SU-DHL-6 (cell line): ENCODE data around the gene RNFT1.

Experiments used
- H2AFZ ChIP-seq: fragments of 200-600 bp; sonication (generic); 2 replicates; pipeline ENCODE4 v1.6.1; 2014; ENCODE audit warnings: low read depth, mild to moderate bottlenecking, moderate library complexity, mixed read lengths, antibody characterized with exemption, low read length; ENCODE audit not compliant: severe bottlenecking
- H3F3A ChIP-seq: fragments of 200-600 bp; shearing (Covaris generic); 2 replicates; pipeline ENCODE4 v1.6.0; 2016; ENCODE audit warnings: antibody characterized with exemption, mild to moderate bottlenecking; ENCODE audit not compliant: insufficient read depth
- H3K27ac ChIP-seq: fragments of 200-600 bp; sonication (generic); 2 replicates; pipeline ENCODE4 v1.5.1; 2016; ENCODE audit warnings: low read depth, mild to moderate bottlenecking, low read length, moderate library complexity, mixed read lengths
- H3K27me3 ChIP-seq: fragments of 200-600 bp; sonication (generic), shearing (Covaris generic); 2 replicates; pipeline ENCODE4 v1.6.0; 2014; ENCODE audit warnings: mild to moderate bottlenecking, low read length
- H3K36me3 ChIP-seq: fragments of 200-600 bp; sonication (generic); 2 replicates; pipeline ENCODE4 v1.6.1; 2014; ENCODE audit warnings: mild to moderate bottlenecking, low read length, mixed read lengths
- H3K4me2 ChIP-seq: fragments of 300-600, 200-600 bp; shearing (Covaris generic), sonication (generic); 2 replicates; pipeline ENCODE4 v1.6.0; 2014; ENCODE audit warnings: low read length, low read depth, mild to moderate bottlenecking; ENCODE audit not compliant: poor library complexity, severe bottlenecking
- H3K4me3 ChIP-seq: fragments of 200-600 bp; sonication (generic); 2 replicates; pipeline ENCODE4 v1.5.1; 2014; ENCODE audit warnings: antibody characterized with exemption, low read length, mild to moderate bottlenecking, mixed read lengths; ENCODE audit not compliant: insufficient read depth, poor library complexity, severe bottlenecking
- H3K79me2 ChIP-seq: fragments of 200-600 bp; sonication (generic); 2 replicates; pipeline ENCODE4 v1.6.1; 2014; ENCODE audit warnings: mild to moderate bottlenecking, low read length, moderate library complexity; ENCODE audit not compliant: insufficient read depth
- H3K9ac ChIP-seq: fragments of 200-600 bp; sonication (generic); 2 replicates; pipeline ENCODE4 v1.7.0; 2014; ENCODE audit warnings: mild to moderate bottlenecking, low read length
- H3K9me2 ChIP-seq: fragments of 200-600 bp; sonication (generic); replicated peaks from 2 replicates; pipeline ENCODE4 v1.6.1; 2014; ENCODE audit warnings: low read length; ENCODE audit not compliant: insufficient read depth
- H3K9me3 ChIP-seq: fragments of 200-600 bp; sonication (generic); 2 replicates; pipeline ENCODE4 v1.6.1; 2014; ENCODE audit warnings: low read length, mixed read lengths; ENCODE audit not compliant: insufficient read depth
- H4K20me1 ChIP-seq: fragments of 200-600 bp; sonication (generic); 2 replicates; pipeline ENCODE4 v1.6.1; 2014; ENCODE audit warnings: low read depth, mild to moderate bottlenecking, antibody characterized with exemption, low read length, moderate library complexity, mixed read lengths
- CTCF ChIP-seq: fragments of 200-600 bp; sonication (generic); IDR thresholded peaks from one replicate; pipeline ENCODE4 v1.5.1; 2017; ENCODE audit warnings: antibody characterized with exemption, mild to moderate bottlenecking, low read length, moderate library complexity; ENCODE audit not compliant: insufficient read depth, poor library complexity, severe bottlenecking
- EZH2phosphoT487 ChIP-seq: fragments of 200-600 bp; sonication (generic), shearing (Covaris generic); conservative IDR thresholded peaks from 2 replicates; pipeline ENCODE4 v1.6.1; 2018; ENCODE audit warnings: mild to moderate bottlenecking, antibody characterized with exemption, low read length, moderate library complexity, mixed read lengths

Gene RNFT1

GRCh38 chr17:59907467-59907866 lies 57.1 kb downstream of the RNFT1 start:
- H3K27ac ChIP-seq, result no peak overlapping the region
- H3K9ac ChIP-seq, result no peak overlapping the region
- peaks cover 6% of the 10 kb centered on the region; the same call in 1 of the 2 replicates for H3K36me3 ChIP-seq

GRCh38 chr17:59903455-59903854 lies 61.1 kb downstream of the RNFT1 start:
- no peak for TF ChIP-seq CTCF
- Histone ChIP-seq H3K9me2 (no peaks in the 10 kb centered on the region), H2AFZ (no peak overlapping the region), H3F3A (0 out of 2 replicates have a peak, but pooled peaks cover 11% of the 10 kb centered on the region), H3K27me3 (no peaks in the 10 kb centered on the region), H3K4me3 (no peak overlapping the region), H3K79me2 (peaks cover 90% of the 10 kb centered on the region), H3K4me2 (no peak overlapping the region), H4K20me1 (peaks cover 4% of the 10 kb centered on the region; the same call in 1 of the 2 replicates), H3K27ac (no peak overlapping the region), H3K9ac (no peak overlapping the region), H3K9me3 (no peaks in the 10 kb centered on the region), H3K36me3 (no peaks in the 10 kb centered on the region)

More at GRCh38 chr17:59907467-59907866, 57.1 kb downstream of the RNFT1 start:
- TF ChIP-seq EZH2phosphoT487 (no peak), CTCF (no peak)
- H3K4me3 ChIP-seq, result no peak overlapping the region
- no peaks in the 10 kb centered on the region for H3K27me3 ChIP-seq
- H3K9me3 ChIP-seq, result no peaks in the 10 kb centered on the region
- peaks cover 52% of the 10 kb centered on the region for H3K79me2 ChIP-seq
- H3F3A ChIP-seq, result peaks cover 12% of the 10 kb centered on the region; the same call in 1 of the 2 replicates
- H3K4me2 ChIP-seq, result no peak overlapping the region
- H2AFZ ChIP-seq, result no peak overlapping the region
- no peaks in the 10 kb centered on the region for H3K9me2 ChIP-seq
- H4K20me1 ChIP-seq, result peaks cover 4% of the 10 kb centered on the region; the same call in 1 of the 2 replicates
